ENCODE measurements around the gene NPRL2. TPM values are rescaled to one million over a fixed set of nuclear protein-coding genes. Genes with fewer than 3 reads are reported as not detected.

Gene NPRL2
- total and polyA plus RNA-seq, 2 of the 8 experiments (the other 6 are each of a cell fraction or from before 2014, with no cell fraction given), result 28.4 to 51.4 TPM

GRCh38 chr3:50375258-50375931 lies 24.8 kb upstream of the NPRL2 start:
- Histone ChIP-seq H3K23me2 (ENCODE audit: low read depth, low read length) (0 out of 2 replicates have a peak, but pooled peaks cover 2% of the 10 kb centered on the region), H3K27ac (ENCODE audit: low read depth, low read length) (no peak overlapping the region), H3K9me3 (ENCODE audit: insufficient read depth in 2 of 2, low read depth in 1 of 2, low read length in 1 of 2) (no peaks in the 10 kb centered on the region), H3K4me1 (replicated peaks in 1 of 4; ENCODE audit: control insufficient read depth in 3 of 4, insufficient read depth in 4 of 4, low read length in 3 of 4) (peaks cover 0 to 34% (median 21%) of the 10 kb centered on the region in 4 experiments; a peak in 6 of 7 replicates), H3K27me3 (replicated peaks in 1 of 4; ENCODE audit: control insufficient read depth in 3 of 4, extremely low read depth in 1 of 4, insufficient read depth in 3 of 4, low read length in 3 of 4) (no peaks in the 10 kb centered on the region; a peak in 1 of 7 replicates), H4K8ac (ENCODE audit: extremely low read depth, insufficient read depth, low read length) (peak overlapping the region; percentile 57; the same call in 1 of the 2 replicates), H2BK120ac (replicated peaks; ENCODE audit: low read depth, low read length) (peak overlapping the region; percentile 55), H3K18ac (ENCODE audit: extremely low read depth, low read length) (no peak overlapping the region), H2AFZ (ENCODE audit: low read length) (no peak overlapping the region), H3K4me2 (ENCODE audit: insufficient read depth in 1 of 2, low read depth in 2 of 2, low read length in 2 of 2) (no peak overlapping the region), H2BK12ac (ENCODE audit: low read depth, low read length) (peak overlapping the region; percentile 90; the same call in 1 of the 2 replicates), H2BK20ac (ENCODE audit: low read length) (0 out of 2 replicates have a peak overlapping the region, but pooled peaks have one; percentile 11), H3K56ac (replicated peaks; ENCODE audit: insufficient read length, low read depth, low read length) (no peak overlapping the region), H2BK5ac (ENCODE audit: low read depth, low read length) (0 out of 2 replicates have a peak overlapping the region, but pooled peaks have one; percentile 16), H3K9ac (replicated peaks in 1 of 4; ENCODE audit: extremely low read depth in 1 of 4, low read depth in 3 of 4, low read length in 3 of 4) (no peak overlapping the region), H4K5ac (ENCODE audit: insufficient read length, low read depth, low read length) (peak overlapping the region; percentile 12), H4K91ac (replicated peaks; ENCODE audit: insufficient read length, low read length) (peak overlapping the region; percentile 91), H3K79me2 (ENCODE audit: control insufficient read depth in 1 of 2, insufficient read depth in 2 of 2, low read length in 2 of 2) (no peaks in the 10 kb centered on the region), H3K36me3 (ENCODE audit: control insufficient read depth in 2 of 4, insufficient read depth in 4 of 4, low read length in 3 of 4) (no peaks in the 10 kb centered on the region), H3K14ac (ENCODE audit: insufficient read length) (no peak overlapping the region), H3K79me1 (ENCODE audit: low read depth, low read length) (no peaks in the 10 kb centered on the region), H3K23ac (ENCODE audit: insufficient read length) (no peak overlapping the region), H2AK5ac (ENCODE audit: low read depth, low read length) (peak overlapping the region; percentile 47; the same call in 1 of the 2 replicates), H2BK15ac (ENCODE audit: low read length) (no peak overlapping the region), H4K20me1 (replicated peaks in 1 of 2; ENCODE audit: control insufficient read depth in 1 of 2, insufficient read depth in 2 of 2, low read length in 2 of 2) (peaks cover 2 to 4% of the 10 kb centered on the region in 2 experiments), H3K4me3 (ENCODE audit: extremely low read depth in 1 of 4, insufficient read depth in 2 of 4, low read depth in 3 of 4, low read length in 4 of 4) (no peak overlapping the region), H3K4ac (replicated peaks; ENCODE audit: insufficient read length, low read depth, low read length) (no peak overlapping the region)
- DNase-seq (ENCODE audit: low read depth in 1 of 2, low spot score in 2 of 2) (no peak), FAIRE-seq (no peak)
- POLR2A ChIA-PET (ENCODE audit: partially characterized antibody), result interaction anchor here (0.7 to 1.4 kb wide), 5 partner anchors 10 to 111 kb away, joined by 3 to 5 read pairs (median 3); no protein-coding TSS in a partner anchor
- WGBS, 2 experiments (ENCODE audit: extremely low coverage in 1 of 2, insufficient coverage in 1 of 2, insufficient read length in 1 of 2, insufficient replicate concordance in 2 of 2, low coverage in 1 of 2, low lambda C conversion rate in 2 of 2, missing lambda C conversion rate in 1 of 2), result 72% methylated on average over 7 of the region's 7 CpGs; no CpG with 5 or more reads in 1 of the 2 experiments
- CTCF ChIA-PET (ENCODE audit: partially characterized antibody), result interaction anchor here (0.6 to 3.0 kb wide), 19 partner anchors 10 to 1619 kb away, joined by 3 to 12 read pairs (median 5); no protein-coding TSS in a partner anchor
- TF ChIP-seq RAD21 (IDR thresholded peaks at IDR 0.05 in 1 of 2, conservative IDR thresholded peaks at IDR 0.05 in 1 of 2; ENCODE audit: low read depth in 2 of 2, low read length in 2 of 2) (peak; percentile 37 to 50), CTCF (IDR thresholded peaks at IDR 0.05; ENCODE audit: control extremely low read depth in 1 of 3, insufficient read depth in 1 of 3, low read depth in 1 of 3, low read length in 3 of 3) (peak in 2 of 3 experiments; percentile 55 to 60; a peak in 3 of 4 replicates), SIN3A (conservative IDR thresholded peaks at IDR 0.05 in 1 of 2, IDR thresholded peaks at IDR 0.05 in 1 of 2; ENCODE audit: low read depth in 1 of 2, low read length in 2 of 2) (no peak)

Measured in H1 (cell line).